ENCODE results near the gene CEP85. TPM values are rescaled to one million over a fixed set of nuclear protein-coding genes. Genes with fewer than 3 reads are reported as not detected.

Gene CEP85
- total and polyA plus RNA-seq, 9 of the 15 experiments (the other 6 are each of a cell fraction or from before 2014, with no cell fraction given), result 42.1 to 140 (median 92.6) TPM

DNA sequence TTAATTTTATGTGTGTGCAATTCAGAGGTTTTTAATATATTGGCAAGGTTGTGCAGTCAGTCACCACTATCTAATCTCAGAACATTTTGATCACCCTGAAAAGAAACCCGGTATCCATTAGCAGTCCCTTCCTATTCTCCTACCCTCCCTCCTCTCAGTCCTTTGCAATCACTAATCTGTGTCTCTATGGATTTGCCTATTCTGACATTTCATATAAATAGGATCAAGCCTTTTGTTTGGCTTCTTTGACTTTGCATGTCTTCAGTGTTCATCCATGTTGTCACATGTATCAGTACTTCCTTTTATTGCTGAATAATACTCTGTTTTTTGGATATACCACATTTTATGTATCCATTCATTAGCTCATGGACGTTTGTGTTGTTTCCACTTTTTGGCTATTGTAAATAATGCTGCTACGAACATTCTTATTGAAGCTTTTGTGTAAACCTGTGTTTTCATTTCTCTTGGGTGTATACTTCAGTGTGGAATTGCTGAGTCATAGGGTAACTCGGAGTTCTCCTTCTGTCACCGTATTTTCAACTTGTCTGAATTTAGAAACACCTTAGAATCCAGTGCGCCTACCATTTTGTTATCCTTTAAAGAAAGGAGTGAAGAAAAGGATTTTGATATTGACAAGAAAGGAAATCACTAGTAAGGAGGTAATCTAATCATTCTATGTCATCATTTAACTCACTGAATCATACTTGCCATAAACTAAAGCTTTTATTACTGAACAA, 3.4 kb downstream of the CEP85 start (continued):
- TF ChIP-seq, protein P1, sequence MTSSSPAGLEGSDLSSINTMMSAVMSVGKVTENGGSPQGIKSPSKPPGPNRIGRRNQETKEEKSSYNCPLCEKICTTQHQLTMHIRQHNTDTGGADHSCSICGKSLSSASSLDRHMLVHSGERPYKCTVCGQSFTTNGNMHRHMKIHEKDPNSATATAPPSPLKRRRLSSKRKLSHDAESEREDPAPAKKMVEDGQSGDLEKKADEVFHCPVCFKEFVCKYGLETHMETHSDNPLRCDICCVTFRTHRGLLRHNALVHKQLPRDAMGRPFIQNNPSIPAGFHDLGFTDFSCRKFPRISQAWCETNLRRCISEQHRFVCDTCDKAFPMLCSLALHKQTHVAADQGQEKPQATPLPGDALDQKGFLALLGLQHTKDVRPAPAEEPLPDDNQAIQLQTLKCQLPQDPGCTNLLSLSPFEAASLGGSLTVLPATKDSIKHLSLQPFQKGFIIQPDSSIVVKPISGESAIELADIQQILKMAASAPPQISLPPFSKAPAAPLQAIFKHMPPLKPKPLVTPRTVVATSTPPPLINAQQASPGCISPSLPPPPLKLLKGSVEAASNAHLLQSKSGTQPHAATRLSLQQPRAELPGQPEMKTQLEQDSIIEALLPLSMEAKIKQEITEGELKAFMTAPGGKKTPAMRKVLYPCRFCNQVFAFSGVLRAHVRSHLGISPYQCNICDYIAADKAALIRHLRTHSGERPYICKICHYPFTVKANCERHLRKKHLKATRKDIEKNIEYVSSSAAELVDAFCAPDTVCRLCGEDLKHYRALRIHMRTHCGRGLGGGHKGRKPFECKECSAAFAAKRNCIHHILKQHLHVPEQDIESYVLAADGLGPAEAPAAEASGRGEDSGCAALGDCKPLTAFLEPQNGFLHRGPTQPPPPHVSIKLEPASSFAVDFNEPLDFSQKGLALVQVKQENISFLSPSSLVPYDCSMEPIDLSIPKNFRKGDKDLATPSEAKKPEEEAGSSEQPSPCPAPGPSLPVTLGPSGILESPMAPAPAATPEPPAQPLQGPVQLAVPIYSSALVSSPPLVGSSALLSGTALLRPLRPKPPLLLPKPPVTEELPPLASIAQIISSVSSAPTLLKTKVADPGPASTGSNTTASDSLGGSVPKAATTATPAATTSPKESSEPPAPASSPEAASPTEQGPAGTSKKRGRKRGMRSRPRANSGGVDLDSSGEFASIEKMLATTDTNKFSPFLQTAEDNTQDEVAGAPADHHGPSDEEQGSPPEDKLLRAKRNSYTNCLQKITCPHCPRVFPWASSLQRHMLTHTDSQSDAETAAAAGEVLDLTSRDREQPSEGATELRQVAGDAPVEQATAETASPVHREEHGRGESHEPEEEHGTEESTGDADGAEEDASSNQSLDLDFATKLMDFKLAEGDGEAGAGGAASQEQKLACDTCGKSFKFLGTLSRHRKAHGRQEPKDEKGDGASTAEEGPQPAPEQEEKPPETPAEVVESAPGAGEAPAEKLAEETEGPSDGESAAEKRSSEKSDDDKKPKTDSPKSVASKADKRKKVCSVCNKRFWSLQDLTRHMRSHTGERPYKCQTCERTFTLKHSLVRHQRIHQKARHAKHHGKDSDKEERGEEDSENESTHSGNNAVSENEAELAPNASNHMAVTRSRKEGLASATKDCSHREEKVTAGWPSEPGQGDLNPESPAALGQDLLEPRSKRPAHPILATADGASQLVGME (CRISPR knock-in tag; IDR thresholded peaks at IDR 0.05), result no peak
- TF ChIP-seq, protein P2, sequence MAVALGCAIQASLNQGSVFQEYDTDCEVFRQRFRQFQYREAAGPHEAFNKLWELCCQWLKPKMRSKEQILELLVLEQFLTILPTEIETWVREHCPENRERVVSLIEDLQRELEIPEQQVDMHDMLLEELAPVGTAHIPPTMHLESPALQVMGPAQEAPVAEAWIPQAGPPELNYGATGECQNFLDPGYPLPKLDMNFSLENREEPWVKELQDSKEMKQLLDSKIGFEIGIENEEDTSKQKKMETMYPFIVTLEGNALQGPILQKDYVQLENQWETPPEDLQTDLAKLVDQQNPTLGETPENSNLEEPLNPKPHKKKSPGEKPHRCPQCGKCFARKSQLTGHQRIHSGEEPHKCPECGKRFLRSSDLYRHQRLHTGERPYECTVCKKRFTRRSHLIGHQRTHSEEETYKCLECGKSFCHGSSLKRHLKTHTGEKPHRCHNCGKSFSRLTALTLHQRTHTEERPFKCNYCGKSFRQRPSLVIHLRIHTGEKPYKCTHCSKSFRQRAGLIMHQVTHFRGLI (CRISPR knock-in tag; IDR thresholded peaks at IDR 0.05), result no peak
- no peak for TF ChIP-seq LARP7 (IDR thresholded peaks at IDR 0.05)
- no peak for TF ChIP-seq RFX1 (IDR thresholded peaks at IDR 0.05)
- TF ChIP-seq POLR3G (IDR thresholded peaks at IDR 0.05; ENCODE audit: extremely low read depth, insufficient read length, insufficient replicate concordance), result no peak
- TF ChIP-seq DPF2 (IDR thresholded peaks at IDR 0.05), result peak; percentile 87
- no peak for TF ChIP-seq ZNF134 (CRISPR knock-in tag; conservative IDR thresholded peaks at IDR 0.05)
- no peak for TF ChIP-seq TCF7L2 (IDR thresholded peaks at IDR 0.05; ENCODE audit: low read depth, low read length)
- TF ChIP-seq CBX8 (IDR thresholded peaks at IDR 0.05; ENCODE audit: borderline replicate concordance, extremely low read depth, low read depth, low read length, poor library complexity, severe bottlenecking), result no peak
- TF ChIP-seq NFE2L1 (tag; IDR thresholded peaks at IDR 0.05; ENCODE audit: borderline replicate concordance, low read depth), result peak; percentile 99
- no peak for TF ChIP-seq TSC22D4 (tag; IDR thresholded peaks at IDR 0.05)
- TF ChIP-seq, protein P3, sequence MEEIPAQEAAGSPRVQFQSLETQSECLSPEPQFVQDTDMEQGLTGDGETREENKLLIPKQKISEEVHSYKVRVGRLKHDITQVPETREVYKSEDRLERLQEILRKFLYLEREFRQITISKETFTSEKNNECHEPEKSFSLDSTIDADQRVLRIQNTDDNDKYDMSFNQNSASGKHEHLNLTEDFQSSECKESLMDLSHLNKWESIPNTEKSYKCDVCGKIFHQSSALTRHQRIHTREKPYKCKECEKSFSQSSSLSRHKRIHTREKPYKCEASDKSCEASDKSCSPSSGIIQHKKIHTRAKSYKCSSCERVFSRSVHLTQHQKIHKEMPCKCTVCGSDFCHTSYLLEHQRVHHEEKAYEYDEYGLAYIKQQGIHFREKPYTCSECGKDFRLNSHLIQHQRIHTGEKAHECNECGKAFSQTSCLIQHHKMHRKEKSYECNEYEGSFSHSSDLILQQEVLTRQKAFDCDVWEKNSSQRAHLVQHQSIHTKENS (CRISPR knock-in tag; IDR thresholded peaks at IDR 0.05), result no peak
- no peak for TF ChIP-seq ETV5 (CRISPR knock-in tag; IDR thresholded peaks at IDR 0.05; ENCODE audit: low read depth)
- TF ChIP-seq ZNF583 (CRISPR knock-in tag; IDR thresholded peaks at IDR 0.05), result no peak
- no peak for TF ChIP-seq STAT5B (CRISPR knock-in tag; IDR thresholded peaks at IDR 0.05)
- TF ChIP-seq ZNF274 (IDR thresholded peaks at IDR 0.05; ENCODE audit: borderline replicate concordance, low read depth, low read length), result no peak
- TF ChIP-seq TBP (optimal IDR thresholded peaks at IDR 0.05; ENCODE audit: low read depth, low read length), result no peak
- TF ChIP-seq FOSL1 (tag; conservative IDR thresholded peaks at IDR 0.05), result peak; percentile 84
- no peak for TF ChIP-seq MCM3 (IDR thresholded peaks at IDR 0.05)
- no peak for TF ChIP-seq ZNF75A (CRISPR knock-in tag; IDR thresholded peaks at IDR 0.05)
- no peak for TF ChIP-seq RFX5 (IDR thresholded peaks at IDR 0.05; ENCODE audit: low read depth, low read length)
- TF ChIP-seq ZNF212 (CRISPR knock-in tag; IDR thresholded peaks at IDR 0.05), result no peak
- no peak for TF ChIP-seq ELF2 (CRISPR knock-in tag; IDR thresholded peaks at IDR 0.05)

Measured in K562 (cell line).